Sigmoid colon (tissue), 4 donors: ENCODE results near the gene TLR4.

Source experiments
- CTCF ChIP-seq, 4 experiments: fragments of 450-650 bp in 3 of 4; fragments of 200-600 bp in 1 of 4; IDR thresholded peaks; one replicate each; pipeline ENCODE4 v1.5.1; 2016 to 2019; ENCODE audit warnings: antibody characterized with exemption in 4 of 4, mild to moderate bottlenecking in 3 of 4, moderate library complexity in 2 of 4
- EP300 ChIP-seq, 4 donors: sonication (generic); formaldehyde crosslinking; IDR thresholded peaks; one replicate each; pipeline ENCODE4 v1.6.1; 2017; ENCODE audit warnings: antibody characterized with exemption in 4 of 4
- POLR2A ChIP-seq, 2 donors: fragments of 450-650 bp; IDR thresholded peaks; one replicate each; pipeline ENCODE4 v1.6.1; 2016; ENCODE audit warnings: antibody characterized with exemption in 2 of 2, mild to moderate bottlenecking in 2 of 2, moderate library complexity in 2 of 2

GRCh38 chr9:117722108-117722761, 18.0 kb downstream of the TLR4 start:
- TF ChIP-seq CTCF (IDR thresholded peaks at IDR 0.05) = no peak
- no peak for TF ChIP-seq EP300 (IDR thresholded peaks at IDR 0.05)
- no peak for TF ChIP-seq POLR2A (IDR thresholded peaks at IDR 0.05)
